Activated effector memory CD4-positive, alpha-beta T cell treated with anti-CD3 and anti-CD28 coated beads, Interleukin-2, amount 50 U/mL, for 16 hours (primary cell): ENCODE measurements around the gene CFAP58.

Experiments
- DNase-seq: peaks from one replicate; pipeline ENCODE4 v3.0.0-alpha.2; 2020

Gene CFAP58

GRCh38 chr10:104353325-104354048 is at the start of gene CFAP58:
CFAP58 (plus strand) TSS chr10:104353833; CDS start chr10:104353898, 65 bp downstream.
- peak; percentile 96 for DNase-seq

GRCh38 chr10:104304356-104304745 is 49.3 kb upstream of the CFAP58 start:
- DNase-seq, result no peak

GRCh38 chr10:104304927-104305326 is 48.7 kb upstream of the CFAP58 start:
- no peak for DNase-seq

- no peak for DNase-seq
These were observed 46.7 kb upstream of the CFAP58 start for GRCh38 chr10:104306897-104307296.

- no peak for DNase-seq
These were observed 45.8 kb upstream of the CFAP58 start for GRCh38 chr10:104307576-104308438.

GRCh38 chr10:104308439-104308903 is 45.2 kb upstream of the CFAP58 start:
- DNase-seq, result no peak

- no peak for DNase-seq
These were observed 43.4 kb upstream of the CFAP58 start for GRCh38 chr10:104309980-104310978.

- no peak for DNase-seq
These were observed 42.4 kb upstream of the CFAP58 start for GRCh38 chr10:104311184-104311720.

GRCh38 chr10:104314591-104315485 is 38.8 kb upstream of the CFAP58 start:
- no peak for DNase-seq

- DNase-seq, result no peak
These were observed 38.1 kb upstream of the CFAP58 start for GRCh38 chr10:104315486-104315921.

GRCh38 chr10:104316321-104317099 is 37.1 kb upstream of the CFAP58 start:
- DNase-seq, result no peak

- no peak for DNase-seq
These were observed 36.3 kb upstream of the CFAP58 start for GRCh38 chr10:104317269-104317710.

- no peak for DNase-seq
These were observed 35.8 kb upstream of the CFAP58 start for GRCh38 chr10:104317726-104318299.

GRCh38 chr10:104318326-104318725 is 35.3 kb upstream of the CFAP58 start:
- no peak for DNase-seq

- peak; percentile 56 for DNase-seq
These were observed 34.6 kb upstream of the CFAP58 start for GRCh38 chr10:104318810-104319741.

- peak; percentile 54 for DNase-seq
These were observed 32.4 kb upstream of the CFAP58 start for GRCh38 chr10:104321226-104321625.

- peak; percentile 64 for DNase-seq
These were observed 31.8 kb upstream of the CFAP58 start for GRCh38 chr10:104321725-104322415.

- peak; percentile 74 for DNase-seq
These were observed 31.2 kb upstream of the CFAP58 start for GRCh38 chr10:104322416-104322782.
